Measurements from ENCODE around the gene AMPD1. TPM values are rescaled to one million over a fixed set of nuclear protein-coding genes. Genes with fewer than 3 reads are reported as not detected.

Gene AMPD1
- total and polyA plus RNA-seq, 2 donors (not counting 1 experiment from before 2014, with no cell fraction given), result 0.18 TPM; not detected in 1

- no peaks in the 10 kb centered on the region for H3K79me2 ChIP-seq (ENCODE audit: control insufficient read depth, insufficient read depth, low read length)
- 40% methylated on average over 1 of the region's 2 CpGs for WGBS (ENCODE audit: insufficient coverage)
- Mint-ChIP-seq H3K4me1 (no peaks in the 10 kb centered on the region), H3K27ac (no peak overlapping the region), H3K9me3 (ENCODE audit: insufficient read depth) (no peaks in the 10 kb centered on the region), H3K4me3 (no peak overlapping the region), H3K27me3 (peaks cover 45% of the 10 kb centered on the region)
- H3K4me1 ChIP-seq (ENCODE audit: control insufficient read depth in 2 of 2, insufficient read depth in 2 of 2, low read length in 2 of 2), result no peaks in the 10 kb centered on the region
- no peak overlapping the region for H2AFZ ChIP-seq (ENCODE audit: insufficient read depth, low read depth, low read length, poor library complexity, severe bottlenecking)
- no peak overlapping the region for H3K4me2 ChIP-seq (replicated peaks; ENCODE audit: low read depth, low read length, poor library complexity, severe bottlenecking)
- DNase-seq, result no peak
- H3K9ac ChIP-seq (ENCODE audit: low read length), result no peak overlapping the region
- peaks cover 0 to 15% (median 11%) of the 10 kb centered on the region in 4 experiments for H3K27me3 ChIP-seq (replicated peaks in 1 of 4; ENCODE audit: control extremely low read depth in 1 of 4, control insufficient read depth in 3 of 4, insufficient read depth in 4 of 4, low read length in 3 of 4)
- ChIA-PET POLR2A (interaction anchor here (0.7 kb wide), 1 partner anchor 25 kb away, joined by 3 read pairs; the partner anchor contains the start of gene NRAS), CTCF (no interaction called here)
- no peaks in the 10 kb centered on the region for H3K36me3 ChIP-seq (replicated peaks in 1 of 2; ENCODE audit: control extremely low read depth in 1 of 2, control insufficient read depth in 1 of 2, extremely low read depth in 1 of 2, insufficient read depth in 2 of 2, low read length in 1 of 2)
- TF ChIP-seq EZH2 (IDR thresholded peaks at IDR 0.05; ENCODE audit: borderline replicate concordance, insufficient read depth, low read depth, low read length, poor library complexity, severe bottlenecking) (no peak), CTCF (IDR thresholded peaks at IDR 0.05) (no peak)
- no peak overlapping the region for H3K4me3 ChIP-seq (ENCODE audit: control extremely low read depth in 1 of 5, extremely low read depth in 1 of 5, insufficient read depth in 1 of 5, low read depth in 2 of 5, low read length in 4 of 5)
- H3K27ac ChIP-seq (ENCODE audit: low read length in 2 of 2), result no peak overlapping the region
- no peaks in the 10 kb centered on the region for H4K20me1 ChIP-seq (ENCODE audit: control insufficient read depth, insufficient read depth, low read length, poor library complexity, severe bottlenecking)
- no peaks in the 10 kb centered on the region for H3K9me3 ChIP-seq (ENCODE audit: control extremely low read depth in 1 of 3, control insufficient read depth in 2 of 3, insufficient read depth in 1 of 3, low read length in 2 of 3)
- intact Hi-C loops (cut with micrococcal nuclease), result no loop called here
- no peak for ATAC-seq (ENCODE audit: low read depth)
These were observed 4.3 kb downstream of the AMPD1 start for GRCh38 chr1:114691061-114691460.

DNA sequence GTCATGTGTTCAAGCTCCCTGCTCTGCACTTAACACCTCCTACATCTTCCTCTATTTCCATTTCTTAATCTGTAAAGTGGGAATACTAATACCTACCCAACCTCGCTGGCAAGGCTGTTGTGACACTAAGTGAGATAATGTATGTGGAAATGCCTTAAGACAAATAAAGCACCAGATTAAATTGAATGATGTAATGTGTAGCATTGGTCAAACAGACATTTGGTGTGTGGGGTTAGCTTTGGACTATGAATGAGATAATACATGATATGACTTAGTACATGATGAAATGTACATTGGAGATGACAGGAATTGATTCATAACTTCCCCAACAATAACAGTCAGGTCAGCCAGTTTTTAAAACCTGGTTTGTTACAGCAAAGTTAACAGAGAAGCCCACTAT lies 5.2 kb downstream of the AMPD1 start:
- Histone ChIP-seq H3K27ac (ENCODE audit: low read length in 2 of 2) (no peak overlapping the region), H3K36me3 (replicated peaks in 1 of 2; ENCODE audit: control extremely low read depth in 1 of 2, control insufficient read depth in 1 of 2, extremely low read depth in 1 of 2, insufficient read depth in 2 of 2, low read length in 1 of 2) (no peaks in the 10 kb centered on the region), H3K4me3 (ENCODE audit: control extremely low read depth in 1 of 5, extremely low read depth in 1 of 5, insufficient read depth in 1 of 5, low read depth in 2 of 5, low read length in 4 of 5) (no peak overlapping the region), H3K9ac (ENCODE audit: low read length) (no peak overlapping the region), H2AFZ (ENCODE audit: insufficient read depth, low read depth, low read length, poor library complexity, severe bottlenecking) (no peak overlapping the region), H3K27me3 (replicated peaks in 1 of 4; ENCODE audit: control extremely low read depth in 1 of 4, control insufficient read depth in 3 of 4, insufficient read depth in 4 of 4, low read length in 3 of 4) (peaks cover 0 to 15% (median 11%) of the 10 kb centered on the region in 4 experiments), H3K4me2 (replicated peaks; ENCODE audit: low read depth, low read length, poor library complexity, severe bottlenecking) (no peak overlapping the region), H3K4me1 (ENCODE audit: control insufficient read depth in 2 of 2, insufficient read depth in 2 of 2, low read length in 2 of 2) (no peaks in the 10 kb centered on the region), H4K20me1 (ENCODE audit: control insufficient read depth, insufficient read depth, low read length, poor library complexity, severe bottlenecking) (no peaks in the 10 kb centered on the region), H3K9me3 (ENCODE audit: control extremely low read depth in 1 of 3, control insufficient read depth in 2 of 3, insufficient read depth in 1 of 3, low read length in 2 of 3) (no peaks in the 10 kb centered on the region), H3K79me2 (ENCODE audit: control insufficient read depth, insufficient read depth, low read length) (no peaks in the 10 kb centered on the region)
- Mint-ChIP-seq H3K27ac (no peak overlapping the region), H3K9me3 (ENCODE audit: insufficient read depth) (no peaks in the 10 kb centered on the region), H3K4me1 (no peaks in the 10 kb centered on the region), H3K4me3 (no peak overlapping the region), H3K27me3 (peaks cover 48% of the 10 kb centered on the region)
- CTCF ChIA-PET, result no interaction called here
- no peak for TF ChIP-seq EZH2 (IDR thresholded peaks at IDR 0.05; ENCODE audit: borderline replicate concordance, insufficient read depth, low read depth, low read length, poor library complexity, severe bottlenecking)
- no peak for TF ChIP-seq CTCF (IDR thresholded peaks at IDR 0.05)
- ATAC-seq (ENCODE audit: low read depth) (no peak), DNase-seq (no peak)
- no CpG with 5 or more reads among the region's 1 CpG for WGBS (ENCODE audit: insufficient coverage)
- POLR2A ChIA-PET, result no interaction called here
- intact Hi-C loops (cut with micrococcal nuclease), result no loop called here

Measured in B cell (primary cell).